RWPE1 (cell line): Measurements from ENCODE around the gene TRIM32.
"Not testable (repeated sequence)": the region's sequence is repeated elsewhere in the genome, so short reads cannot be mapped to it uniquely, and the experiment has no call there.

Experiments
- CTCF ChIA-PET: fragments of 350-600 bp; sonication (Branson Sonifier 250); formaldehyde crosslinking; extraction: SDS; loops from one replicate; lab custom pipeline; 2021; lab: Yijun Ruan, JAX
- POLR2A ChIA-PET: fragments of 400-600 bp; formaldehyde crosslinking; extraction: SDS; loops from one replicate; lab custom pipeline; 2020; ENCODE audit warnings: antibody characterized with exemption; ENCODE audit not compliant: low non-redundant PET; lab: Yijun Ruan, JAX
- DNase-seq: peaks from one replicate; pipeline ENCODE4 v3.0.0; 2012; ENCODE audit warnings: low spot score
- H3K27ac ChIP-seq: fragments of 450-650 bp; 2 replicates; pipeline ENCODE4 v1.5.1; 2017
- TF ChIP-seq, protein P1 (sequence below): fragments of 450-650 bp; conservative IDR thresholded peaks from 2 replicates; pipeline ENCODE4 v1.5.1; 2017; ENCODE audit warnings: low read depth, mild to moderate bottlenecking

TRIM32 gene

DNA sequence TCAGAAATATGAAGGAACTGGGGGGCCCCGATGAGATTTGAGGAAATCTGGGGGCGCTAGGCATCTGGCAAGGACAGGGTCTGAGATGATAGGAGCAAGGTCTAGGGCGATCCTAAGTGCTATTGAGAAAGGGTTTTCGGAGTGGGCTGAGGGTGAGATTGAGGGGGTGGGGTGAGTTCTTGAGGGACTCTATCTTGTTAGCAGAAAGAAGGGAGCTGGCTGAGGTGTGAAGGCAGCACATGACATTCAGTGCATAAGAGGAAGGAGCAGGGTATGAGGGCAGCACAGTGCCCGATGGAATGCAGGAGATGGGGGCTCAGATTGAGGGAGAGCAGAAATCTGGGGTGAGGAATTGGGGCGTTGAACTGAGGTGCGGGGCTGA is 640 bp downstream of the TRIM32 start:
- ChIA-PET CTCF (no interaction called here), POLR2A (no interaction called here)
- TF ChIP-seq, protein P1, sequence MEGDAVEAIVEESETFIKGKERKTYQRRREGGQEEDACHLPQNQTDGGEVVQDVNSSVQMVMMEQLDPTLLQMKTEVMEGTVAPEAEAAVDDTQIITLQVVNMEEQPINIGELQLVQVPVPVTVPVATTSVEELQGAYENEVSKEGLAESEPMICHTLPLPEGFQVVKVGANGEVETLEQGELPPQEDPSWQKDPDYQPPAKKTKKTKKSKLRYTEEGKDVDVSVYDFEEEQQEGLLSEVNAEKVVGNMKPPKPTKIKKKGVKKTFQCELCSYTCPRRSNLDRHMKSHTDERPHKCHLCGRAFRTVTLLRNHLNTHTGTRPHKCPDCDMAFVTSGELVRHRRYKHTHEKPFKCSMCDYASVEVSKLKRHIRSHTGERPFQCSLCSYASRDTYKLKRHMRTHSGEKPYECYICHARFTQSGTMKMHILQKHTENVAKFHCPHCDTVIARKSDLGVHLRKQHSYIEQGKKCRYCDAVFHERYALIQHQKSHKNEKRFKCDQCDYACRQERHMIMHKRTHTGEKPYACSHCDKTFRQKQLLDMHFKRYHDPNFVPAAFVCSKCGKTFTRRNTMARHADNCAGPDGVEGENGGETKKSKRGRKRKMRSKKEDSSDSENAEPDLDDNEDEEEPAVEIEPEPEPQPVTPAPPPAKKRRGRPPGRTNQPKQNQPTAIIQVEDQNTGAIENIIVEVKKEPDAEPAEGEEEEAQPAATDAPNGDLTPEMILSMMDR: no peak
- H3K27ac ChIP-seq: peak overlapping the region; percentile 64
- no peak for DNase-seq

DNA sequence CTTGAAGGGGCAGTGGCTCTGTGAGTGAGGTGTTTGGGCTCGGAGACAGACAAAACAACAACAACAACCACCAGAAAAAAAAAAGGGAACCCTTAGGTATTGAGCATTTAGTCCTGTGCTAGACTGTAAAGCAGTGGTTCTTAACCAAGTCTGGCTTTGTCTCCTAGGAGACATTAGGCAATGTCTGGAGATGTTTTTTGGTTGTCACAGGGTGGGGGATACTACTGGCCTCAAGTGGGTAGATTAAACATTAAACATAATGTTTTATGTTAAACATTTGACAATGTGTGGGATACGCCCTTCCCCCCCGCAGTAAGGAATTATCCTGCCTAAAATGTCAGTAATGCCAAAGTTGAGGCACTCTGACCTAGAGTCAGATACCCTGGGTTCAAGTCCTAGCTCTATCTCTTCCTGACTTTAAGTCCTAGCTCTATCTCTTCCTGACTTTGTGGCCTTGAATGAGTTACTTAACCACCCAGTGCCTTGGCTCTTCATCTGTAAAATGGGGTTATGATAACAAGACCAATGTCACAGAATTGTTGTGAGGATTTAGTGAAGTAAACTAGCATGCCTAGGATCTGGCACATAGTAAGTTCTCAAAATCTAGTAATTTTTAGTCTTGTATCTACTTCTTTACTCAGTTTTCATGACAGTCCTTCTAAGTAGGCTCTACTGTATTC is 1.8 kb downstream of the TRIM32 start:
- TF ChIP-seq, protein P1: no peak
- no peak overlapping the region for H3K27ac ChIP-seq
- POLR2A ChIA-PET: no interaction called here
- DNase-seq: no peak
- CTCF ChIA-PET: interaction anchor here (0.7 kb wide), 1 partner anchor 183 kb away, joined by 3 read pairs; no protein-coding TSS in a partner anchor

DNA sequence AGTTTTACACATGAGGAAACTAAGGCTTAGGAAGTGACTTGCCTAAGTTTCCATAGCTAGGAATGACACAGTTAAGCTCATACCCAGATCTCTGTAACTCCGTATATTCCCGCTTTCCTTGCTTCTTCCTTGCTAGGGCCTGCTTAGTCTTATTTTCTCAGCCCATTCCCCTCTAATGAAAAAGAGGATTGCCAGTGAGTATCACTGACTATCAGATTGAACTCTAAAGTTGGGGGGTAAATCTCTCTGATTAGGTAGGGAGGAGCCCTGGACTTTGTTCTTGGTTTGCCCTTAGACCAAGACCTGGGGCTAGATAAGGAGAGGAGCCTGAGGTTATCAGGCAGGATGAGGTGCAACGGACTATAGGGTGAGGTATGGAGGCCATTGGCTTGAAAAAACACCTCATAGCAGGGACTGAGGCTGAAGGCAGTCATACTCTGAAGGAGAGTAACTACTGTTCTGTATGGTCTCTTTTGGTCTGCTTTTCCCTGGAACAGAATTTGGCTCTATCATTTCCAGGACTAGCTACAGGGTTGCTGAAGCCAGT is 2.5 kb downstream of the TRIM32 start:
- TF ChIP-seq, protein P1: no peak
- CTCF ChIA-PET: interaction anchor here (0.7 kb wide), 1 partner anchor 184 kb away, joined by 3 read pairs; no protein-coding TSS in a partner anchor
- POLR2A ChIA-PET: no interaction called here

DNA sequence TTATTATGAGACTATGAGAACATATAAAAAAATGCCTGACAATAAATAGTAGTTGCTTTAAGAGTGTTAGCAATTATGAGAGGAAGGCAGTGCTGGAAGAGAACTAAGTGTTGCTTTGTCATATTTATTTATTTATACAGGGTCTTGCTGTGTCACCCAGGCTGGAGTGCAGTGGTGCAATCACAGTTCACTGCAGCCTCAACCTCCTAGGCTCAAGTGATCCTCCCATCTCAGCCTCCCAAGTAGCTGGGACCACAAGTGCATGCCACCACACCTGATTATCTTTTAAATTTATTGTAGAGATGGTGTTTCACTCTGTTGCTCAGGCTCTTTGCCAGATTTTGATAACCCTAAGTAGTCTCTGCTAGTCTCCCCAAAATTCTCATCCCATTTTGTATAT is 3.7 kb downstream of the TRIM32 start:
- DNase-seq, CTCF ChIA-PET, POLR2A ChIA-PET, H3K27ac ChIP-seq: not testable (repeated sequence)

More for the DNA sequence above, 2.5 kb downstream of the TRIM32 start:
- no peak overlapping the region for H3K27ac ChIP-seq
- no peak for DNase-seq

DNA sequence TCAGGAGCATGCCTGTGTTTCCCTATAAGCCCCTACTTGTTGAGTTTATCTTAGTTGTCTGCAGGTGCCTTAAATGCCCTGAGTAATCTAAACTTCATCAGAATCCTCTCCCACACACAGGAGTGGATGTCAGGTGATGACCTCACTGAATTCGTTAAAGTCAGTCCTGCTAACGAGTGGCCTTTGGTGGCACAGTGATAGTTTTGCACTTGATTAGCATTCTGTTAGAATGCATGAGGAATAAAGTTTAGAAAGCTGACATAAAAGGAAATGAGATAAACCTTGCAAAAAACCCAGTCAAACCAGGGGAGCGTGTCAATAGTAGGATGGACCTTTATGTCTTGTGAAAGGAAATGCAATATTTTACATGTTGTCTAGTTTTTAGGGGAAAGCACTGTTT is 4.5 kb downstream of the TRIM32 start:
- DNase-seq: no peak
- TF ChIP-seq, protein P1: no peak
- CTCF ChIA-PET: no interaction called here
- POLR2A ChIA-PET: no interaction called here
- no peak overlapping the region for H3K27ac ChIP-seq

DNA sequence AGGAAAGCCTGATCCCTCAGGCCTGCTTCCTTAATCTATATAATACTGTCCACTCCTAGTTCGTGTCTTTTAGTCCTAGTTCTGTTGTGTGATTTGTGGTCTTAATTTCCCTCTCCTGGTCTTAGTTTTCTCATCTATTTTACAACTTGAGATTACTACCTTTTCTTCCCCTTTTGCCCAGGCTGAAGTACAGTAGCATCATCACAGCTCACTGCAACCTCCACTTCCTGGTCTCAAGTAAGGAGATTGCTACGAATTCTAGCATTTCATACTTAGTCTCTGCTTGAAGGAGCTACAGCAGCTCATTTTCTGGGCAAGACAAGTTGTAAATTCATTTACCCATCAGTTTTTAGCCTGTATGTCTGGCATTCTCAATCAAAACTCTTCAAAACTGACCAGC is 5.5 kb downstream of the TRIM32 start:
- TF ChIP-seq, protein P1: no peak

DNA sequence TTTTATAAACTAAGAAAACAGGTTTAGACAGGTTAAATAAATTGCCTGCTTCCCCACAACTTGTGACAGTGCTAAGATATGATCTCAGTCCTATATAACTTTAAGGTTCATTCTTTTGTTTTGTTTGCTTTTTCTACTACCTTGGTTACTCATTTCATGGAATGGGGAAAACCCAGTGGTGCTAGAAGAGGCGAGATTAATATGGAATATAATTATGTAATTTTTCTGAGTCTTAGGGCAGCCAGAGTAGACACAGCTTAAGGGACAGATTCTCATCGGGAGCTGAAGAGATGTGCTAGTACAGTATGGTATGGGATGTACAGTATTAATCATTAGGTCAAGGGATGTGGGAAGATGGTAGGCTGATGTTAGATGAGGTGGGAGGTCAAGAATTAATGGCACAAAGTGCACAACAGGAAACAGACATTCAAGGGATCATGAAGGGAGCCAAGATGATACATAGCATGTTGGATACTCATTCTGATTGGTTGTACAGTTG is 6.2 kb downstream of the TRIM32 start:
- H3K27ac ChIP-seq: no peak overlapping the region
- POLR2A ChIA-PET: no interaction called here

More for the DNA sequence above, 5.5 kb downstream of the TRIM32 start:
- ChIA-PET POLR2A (no interaction called here), CTCF (interaction anchor here (0.5 kb wide), 1 partner anchor 177 kb away, joined by 3 read pairs; no protein-coding TSS in a partner anchor)
- no peak for DNase-seq
- H3K27ac ChIP-seq: no peak overlapping the region

More for the DNA sequence above, 6.2 kb downstream of the TRIM32 start:
- CTCF ChIA-PET: interaction anchor here (0.5 to 0.7 kb wide), 3 partner anchors 176 to 1105 kb away, joined by 3 read pairs; no protein-coding TSS in a partner anchor
- peak; percentile 60 for DNase-seq
- TF ChIP-seq, protein P1: no peak
